Measurements from ENCODE around the gene ZC3H4.
"Not testable (repeated sequence)": the region's sequence is repeated elsewhere in the genome, so short reads cannot be mapped to it uniquely, and the experiment has no call there.

ZC3H4 gene

DNA sequence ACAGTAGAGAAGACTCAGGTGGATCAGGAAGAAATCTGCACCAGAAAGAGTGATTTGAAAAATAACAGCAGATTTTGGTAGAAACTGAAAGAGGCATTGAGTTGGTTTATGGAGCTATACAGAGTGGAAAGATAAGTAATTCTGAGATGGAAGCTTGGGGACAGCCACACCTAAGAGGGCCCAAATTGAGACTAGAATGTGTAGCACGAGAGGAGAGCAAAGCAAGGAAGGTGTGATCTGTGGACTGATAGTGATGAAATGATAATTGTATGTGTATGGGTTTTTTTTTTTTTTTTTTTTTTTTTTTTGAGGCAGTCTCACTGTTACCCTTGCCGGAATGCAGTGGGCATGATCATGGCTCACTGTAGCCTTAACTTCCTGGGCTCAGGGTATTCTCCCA is 33.3 kb upstream of the ZC3H4 start:
- H3K4me1 ChIP-seq (ENCODE audit: control insufficient read depth, insufficient read depth, low read length), result peaks cover 4% of the 10 kb centered on the region

DNA sequence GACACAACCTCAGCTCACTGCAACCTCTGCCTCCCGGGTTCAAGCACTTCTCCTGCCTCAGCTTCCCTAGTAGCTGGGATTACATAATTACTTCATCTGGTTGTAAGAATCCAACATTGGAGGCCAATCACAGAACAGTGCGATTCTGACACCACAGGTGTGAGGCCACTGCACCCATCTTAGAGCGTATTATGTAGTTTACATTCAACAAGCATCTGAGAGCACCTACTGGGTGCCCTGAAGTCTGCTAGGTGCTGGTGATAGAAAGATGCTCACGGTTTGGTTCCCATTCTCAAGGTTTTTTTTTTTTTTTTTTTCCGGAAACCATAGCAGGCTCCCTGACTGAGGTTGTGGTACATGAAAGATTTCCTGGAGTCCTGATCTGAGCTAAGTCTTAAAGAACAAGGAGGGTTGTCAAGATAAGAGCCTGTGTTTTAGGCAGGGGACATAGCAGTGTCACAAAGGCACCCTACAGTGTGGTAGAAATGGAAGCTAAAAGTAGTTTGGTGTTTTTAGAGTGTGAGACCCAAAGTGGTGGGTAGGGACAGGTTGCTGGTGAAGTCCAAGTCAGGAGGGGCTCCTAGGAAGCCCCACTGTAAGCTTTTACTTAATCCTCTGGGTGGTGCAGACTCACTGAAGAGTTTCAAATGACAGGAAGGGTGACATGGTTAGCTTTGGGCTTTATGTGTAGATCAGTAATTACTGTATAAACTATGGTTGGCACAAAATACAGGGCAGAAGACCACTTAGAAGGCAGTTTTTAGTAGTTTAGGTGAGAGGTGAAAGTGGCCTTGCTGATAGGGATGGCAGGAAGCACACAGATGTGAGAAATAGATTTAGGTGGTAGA is 32.3 kb upstream of the ZC3H4 start:
- no peaks in the 10 kb centered on the region for H3K4me1 ChIP-seq (ENCODE audit: control insufficient read depth, insufficient read depth, low read length)
- H3K4me3 ChIP-seq (ENCODE audit: low read length), result no peak overlapping the region
- no peaks in the 10 kb centered on the region for H3K27me3 ChIP-seq (ENCODE audit: control insufficient read depth, insufficient read depth, low read length)
- no peaks in the 10 kb centered on the region for H3K9me3 ChIP-seq (ENCODE audit: control insufficient read depth, low read length)
- H3K9ac ChIP-seq (ENCODE audit: low read length), result no peak overlapping the region
- peaks cover 19% of the 10 kb centered on the region for H3K36me3 ChIP-seq (ENCODE audit: control insufficient read depth, insufficient read depth, low read length)

More for the DNA sequence above, 33.3 kb upstream of the ZC3H4 start:
- H3K36me3 ChIP-seq (ENCODE audit: control insufficient read depth, insufficient read depth, low read length), result peaks cover 19% of the 10 kb centered on the region
- H3K9me3 ChIP-seq (ENCODE audit: control insufficient read depth, low read length), result no peaks in the 10 kb centered on the region
- no peaks in the 10 kb centered on the region for H3K27me3 ChIP-seq (ENCODE audit: control insufficient read depth, insufficient read depth, low read length)
- H3K4me3 ChIP-seq (ENCODE audit: low read length), result no peak overlapping the region
- no peak overlapping the region for H3K9ac ChIP-seq (ENCODE audit: low read length)

DNA sequence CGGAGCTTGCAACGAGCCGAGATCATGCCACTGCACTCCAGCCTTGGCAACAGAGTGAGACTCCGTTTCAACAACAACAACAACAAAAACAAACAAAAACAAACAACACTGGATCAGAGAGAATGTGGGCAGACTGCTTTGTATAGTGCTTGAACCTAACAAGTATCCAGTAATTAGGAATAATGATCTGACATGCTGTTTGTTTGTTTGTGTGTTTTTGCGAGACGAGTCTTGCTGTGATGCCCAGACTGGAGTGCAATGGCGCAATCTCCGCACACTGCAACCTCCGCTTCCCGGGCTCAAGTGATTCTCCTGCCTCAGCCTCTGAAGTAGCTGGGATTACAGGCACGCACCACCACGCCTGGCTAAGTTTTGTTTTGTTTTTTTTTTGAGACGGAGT is 31.1 kb upstream of the ZC3H4 start:
- H3K4me1 ChIP-seq (ENCODE audit: control insufficient read depth, insufficient read depth, low read length), result no peaks in the 10 kb centered on the region
- no peak overlapping the region for H3K9ac ChIP-seq (ENCODE audit: low read length)
- peaks cover 15% of the 10 kb centered on the region for H3K36me3 ChIP-seq (ENCODE audit: control insufficient read depth, insufficient read depth, low read length)
- no peak overlapping the region for H3K4me3 ChIP-seq (ENCODE audit: low read length)
- no peaks in the 10 kb centered on the region for H3K27me3 ChIP-seq (ENCODE audit: control insufficient read depth, insufficient read depth, low read length)
- H3K9me3 ChIP-seq (ENCODE audit: control insufficient read depth, low read length), result no peaks in the 10 kb centered on the region

DNA sequence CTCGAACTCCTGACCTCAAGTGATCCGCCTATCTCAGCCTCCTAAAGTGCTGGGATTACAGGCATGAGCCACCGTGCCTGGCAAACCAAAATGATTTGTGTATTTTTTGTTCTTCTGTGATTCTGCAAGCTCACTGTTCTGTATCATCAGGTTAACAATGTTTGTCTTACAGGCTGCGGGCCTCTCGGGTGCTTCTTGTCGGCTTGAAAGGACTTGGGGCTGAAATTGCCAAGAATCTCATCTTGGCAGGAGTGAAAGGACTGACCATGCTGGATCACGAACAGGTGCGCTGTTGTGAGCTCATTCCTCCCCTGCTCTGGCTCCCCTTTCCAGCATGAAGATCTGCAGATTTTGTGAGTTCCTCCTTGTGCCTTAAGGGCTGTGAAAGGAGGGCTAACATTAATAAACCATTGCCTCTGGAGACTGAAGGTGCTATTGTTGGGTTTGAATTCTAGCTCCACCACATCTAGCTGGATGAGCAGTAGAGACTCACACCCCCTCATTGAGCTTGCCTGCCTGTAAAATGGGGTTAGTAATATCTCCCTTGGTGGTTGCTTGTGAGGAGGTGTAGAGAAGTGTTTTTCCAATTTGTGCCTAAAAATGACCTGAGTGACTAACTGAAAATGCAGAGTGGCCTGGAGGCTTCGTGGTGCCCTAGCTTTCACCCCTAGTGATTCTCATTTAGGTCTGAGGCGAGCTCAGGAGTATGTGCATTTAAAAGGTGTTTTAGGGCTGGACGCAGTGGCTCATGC is 29.9 kb upstream of the ZC3H4 start:
- Histone ChIP-seq H3K27me3 (ENCODE audit: control insufficient read depth, insufficient read depth, low read length) (no peaks in the 10 kb centered on the region), H3K9ac (ENCODE audit: low read length) (no peak overlapping the region), H3K4me3 (ENCODE audit: low read length) (no peak overlapping the region), H3K9me3 (ENCODE audit: control insufficient read depth, low read length) (no peaks in the 10 kb centered on the region), H3K36me3 (ENCODE audit: control insufficient read depth, insufficient read depth, low read length) (peaks cover 15% of the 10 kb centered on the region), H3K4me1 (ENCODE audit: control insufficient read depth, insufficient read depth, low read length) (no peaks in the 10 kb centered on the region)

DNA sequence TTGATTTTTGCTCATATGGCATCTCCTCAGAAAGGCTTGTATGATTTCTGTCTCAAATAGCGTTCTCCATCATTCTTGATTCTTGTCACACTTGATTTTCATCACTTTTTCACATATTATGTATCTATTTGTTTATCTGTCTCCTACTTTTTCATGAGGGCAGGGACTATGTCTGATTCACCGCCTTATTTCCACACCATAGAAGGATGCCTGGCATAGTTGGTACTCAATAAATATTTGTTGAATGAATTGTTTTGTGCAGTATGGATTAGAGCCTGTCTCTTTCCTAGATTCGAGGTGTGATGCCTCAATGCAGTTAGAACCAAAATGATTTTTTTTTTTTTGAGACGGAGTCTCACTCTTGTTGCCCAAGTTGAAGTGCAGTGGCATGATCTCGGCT is 29.2 kb upstream of the ZC3H4 start:
- H3K4me3 ChIP-seq (ENCODE audit: low read length), result no peak overlapping the region

DNA sequence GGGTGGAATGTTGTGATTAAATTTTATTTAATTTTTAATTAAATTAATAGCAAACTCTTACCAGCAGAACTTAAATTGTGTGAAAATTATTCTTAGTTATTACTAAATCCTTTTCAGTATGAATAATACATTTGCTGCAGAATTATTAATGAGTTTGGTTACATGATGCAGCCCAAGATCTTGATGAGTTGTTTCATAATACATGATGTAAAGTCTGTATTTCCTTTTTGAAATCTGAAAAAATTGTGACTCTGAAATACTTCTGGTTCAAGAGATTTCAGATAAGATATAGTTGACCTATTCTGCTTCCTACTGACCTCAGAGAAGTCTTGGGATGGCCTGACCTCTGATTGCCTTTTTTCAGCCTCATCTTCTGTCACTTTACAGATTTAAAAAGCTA is 28.1 kb upstream of the ZC3H4 start:
- Histone ChIP-seq H3K27me3 (ENCODE audit: control insufficient read depth, insufficient read depth, low read length) (no peaks in the 10 kb centered on the region), H3K36me3 (ENCODE audit: control insufficient read depth, insufficient read depth, low read length) (peaks cover 14% of the 10 kb centered on the region), H3K4me1 (ENCODE audit: control insufficient read depth, insufficient read depth, low read length) (no peaks in the 10 kb centered on the region), H3K4me3 (ENCODE audit: low read length) (no peak overlapping the region), H3K9ac (ENCODE audit: low read length) (no peak overlapping the region), H3K9me3 (ENCODE audit: control insufficient read depth, low read length) (no peaks in the 10 kb centered on the region)

More for the DNA sequence above, 29.2 kb upstream of the ZC3H4 start:
- H3K9me3 ChIP-seq (ENCODE audit: control insufficient read depth, low read length), result no peaks in the 10 kb centered on the region
- peaks cover 15% of the 10 kb centered on the region for H3K36me3 ChIP-seq (ENCODE audit: control insufficient read depth, insufficient read depth, low read length)
- no peaks in the 10 kb centered on the region for H3K27me3 ChIP-seq (ENCODE audit: control insufficient read depth, insufficient read depth, low read length)
- H3K9ac ChIP-seq (ENCODE audit: low read length), result no peak overlapping the region
- H3K4me1 ChIP-seq (ENCODE audit: control insufficient read depth, insufficient read depth, low read length), result no peaks in the 10 kb centered on the region

DNA sequence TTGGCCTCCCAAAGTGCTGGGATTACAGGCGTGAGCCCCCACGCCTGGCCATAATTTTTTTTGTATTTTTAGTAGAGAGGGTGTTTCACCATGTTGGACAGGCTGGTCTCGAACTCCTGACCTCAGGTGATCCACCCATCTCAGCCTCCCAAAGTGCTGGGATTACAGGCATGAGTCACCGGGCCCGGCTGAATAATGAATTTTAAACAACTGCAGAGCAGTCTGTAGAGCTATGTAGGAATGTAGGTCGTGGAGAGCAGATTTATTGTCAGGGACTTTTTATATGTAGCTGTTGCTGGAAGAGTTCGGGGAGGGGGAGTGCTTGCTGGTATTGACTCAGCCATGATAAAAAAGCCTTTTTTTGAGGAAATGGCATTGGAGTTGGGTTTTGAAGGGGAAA is 27.7 kb upstream of the ZC3H4 start:
- H3K27me3 ChIP-seq (ENCODE audit: control insufficient read depth, insufficient read depth, low read length); H3K4me1 ChIP-seq (ENCODE audit: control insufficient read depth, insufficient read depth, low read length); H3K4me3 ChIP-seq (ENCODE audit: low read length); H3K36me3 ChIP-seq (ENCODE audit: control insufficient read depth, insufficient read depth, low read length); H3K9me3 ChIP-seq (ENCODE audit: control insufficient read depth, low read length); H3K9ac ChIP-seq (ENCODE audit: low read length): not testable (repeated sequence)

DNA sequence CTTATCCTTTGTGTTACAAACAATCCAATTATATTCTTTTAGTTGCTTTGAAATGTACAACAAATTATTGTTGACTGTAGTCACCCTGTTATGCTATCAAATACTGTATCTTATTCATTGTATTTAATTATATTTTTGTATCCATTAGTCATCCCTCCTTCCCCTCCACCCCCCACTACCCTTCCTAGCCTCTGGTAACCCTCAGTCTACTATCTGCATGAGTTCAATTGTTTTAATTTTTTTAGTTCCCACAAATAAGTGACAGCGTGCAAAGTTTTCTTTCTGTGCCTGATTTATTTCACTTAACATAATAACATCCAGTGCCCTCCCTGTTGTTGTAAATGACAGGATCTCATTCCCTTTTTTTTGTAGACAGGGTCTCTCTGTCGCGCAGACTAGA is 21.6 kb upstream of the ZC3H4 start:
- Histone ChIP-seq H3K27me3 (ENCODE audit: control insufficient read depth, insufficient read depth, low read length) (no peaks in the 10 kb centered on the region), H3K9me3 (ENCODE audit: control insufficient read depth, low read length) (no peaks in the 10 kb centered on the region), H3K4me1 (ENCODE audit: control insufficient read depth, insufficient read depth, low read length) (peaks cover 8% of the 10 kb centered on the region), H3K36me3 (ENCODE audit: control insufficient read depth, insufficient read depth, low read length) (no peaks in the 10 kb centered on the region), H3K4me3 (ENCODE audit: low read length) (no peak overlapping the region), H3K9ac (ENCODE audit: low read length) (no peak overlapping the region)

DNA sequence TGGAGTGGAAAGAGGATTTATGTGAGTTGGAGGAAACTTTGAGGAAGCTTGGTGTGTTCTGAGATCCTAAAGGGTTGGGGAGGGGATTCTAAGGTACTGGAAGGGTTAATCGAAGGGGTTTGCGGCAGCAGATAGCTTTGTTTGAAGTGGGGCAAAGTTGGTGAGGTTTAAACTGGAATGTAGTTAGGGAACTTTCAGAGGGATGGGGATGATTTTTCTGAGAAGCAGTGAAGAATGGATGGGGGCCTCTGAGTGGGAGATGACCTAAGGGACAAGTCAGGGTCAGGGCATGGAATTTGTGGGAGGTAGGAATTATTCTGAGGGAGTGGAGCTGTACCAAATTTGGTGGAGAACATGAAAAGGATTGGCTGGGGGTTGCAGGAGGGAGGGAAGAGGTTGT is 21.0 kb upstream of the ZC3H4 start:
- Histone ChIP-seq H3K27me3 (ENCODE audit: control insufficient read depth, insufficient read depth, low read length) (no peaks in the 10 kb centered on the region), H3K9ac (ENCODE audit: low read length) (peak overlapping the region; percentile 38), H3K4me1 (ENCODE audit: control insufficient read depth, insufficient read depth, low read length) (peaks cover 8% of the 10 kb centered on the region), H3K9me3 (ENCODE audit: control insufficient read depth, low read length) (no peaks in the 10 kb centered on the region), H3K4me3 (ENCODE audit: low read length) (no peak overlapping the region), H3K36me3 (ENCODE audit: control insufficient read depth, insufficient read depth, low read length) (no peaks in the 10 kb centered on the region)

DNA sequence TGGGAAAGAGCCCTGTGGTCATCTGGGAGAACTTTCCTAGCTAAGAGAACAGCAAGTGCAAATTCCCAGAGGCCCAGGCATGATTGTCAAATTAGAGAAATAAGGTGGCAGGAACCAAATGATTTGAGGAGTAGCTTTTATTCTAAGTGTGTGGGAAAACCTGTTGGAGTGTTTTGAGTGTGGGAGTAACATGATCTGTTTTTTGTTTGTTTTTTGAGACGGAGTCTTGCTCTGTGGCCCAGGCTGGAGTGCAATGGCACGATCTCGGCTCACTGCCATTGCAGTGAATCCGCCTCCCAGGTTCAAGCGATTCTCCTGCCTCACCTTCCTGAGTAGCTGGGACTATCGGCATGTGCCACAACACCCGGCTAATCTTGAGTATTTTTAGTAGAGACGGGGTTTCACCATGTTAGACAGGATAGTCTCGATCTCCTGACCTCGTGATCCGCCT is 19.5 kb upstream of the ZC3H4 start:
- Histone ChIP-seq H3K4me1 (ENCODE audit: control insufficient read depth, insufficient read depth, low read length) (peaks cover 8% of the 10 kb centered on the region), H3K9ac (ENCODE audit: low read length) (no peak overlapping the region), H3K36me3 (ENCODE audit: control insufficient read depth, insufficient read depth, low read length) (no peaks in the 10 kb centered on the region), H3K27me3 (ENCODE audit: control insufficient read depth, insufficient read depth, low read length) (no peaks in the 10 kb centered on the region), H3K4me3 (ENCODE audit: low read length) (no peak overlapping the region), H3K9me3 (ENCODE audit: control insufficient read depth, low read length) (no peaks in the 10 kb centered on the region)

DNA sequence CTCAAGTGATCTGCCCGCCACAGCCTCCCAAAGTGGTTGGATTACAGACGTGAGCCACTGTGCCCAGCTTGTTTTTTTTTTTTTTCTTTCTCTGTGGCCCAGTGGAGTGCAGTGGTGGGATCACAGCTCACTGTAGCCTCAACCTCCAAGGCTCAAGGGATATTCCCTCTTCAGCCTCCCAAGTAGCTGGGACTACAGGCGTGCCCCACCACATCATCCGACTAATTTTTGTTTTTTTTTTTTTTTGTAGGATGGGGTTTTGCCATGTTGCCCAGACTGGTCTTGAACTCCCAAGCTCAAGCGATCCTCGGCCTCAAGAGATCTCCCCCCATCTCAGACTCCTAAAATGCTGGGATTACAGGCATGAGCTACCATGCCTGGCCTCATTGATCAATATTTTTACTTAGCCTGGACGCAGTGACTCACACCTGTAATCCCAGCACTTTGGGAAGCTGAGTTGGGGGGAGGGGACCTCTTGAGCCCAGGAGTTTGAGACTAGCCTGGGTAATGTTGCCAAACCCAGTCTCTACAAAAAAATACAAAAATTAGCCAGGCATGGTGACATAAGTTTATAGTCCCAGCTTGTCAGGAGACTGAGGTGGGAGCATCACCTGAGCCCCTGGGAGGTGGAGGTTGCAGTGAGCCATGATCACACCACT is 18.7 kb upstream of the ZC3H4 start:
- Histone ChIP-seq H3K27me3 (ENCODE audit: control insufficient read depth, insufficient read depth, low read length) (no peaks in the 10 kb centered on the region), H3K4me1 (ENCODE audit: control insufficient read depth, insufficient read depth, low read length) (peaks cover 8% of the 10 kb centered on the region), H3K36me3 (ENCODE audit: control insufficient read depth, insufficient read depth, low read length) (no peaks in the 10 kb centered on the region), H3K9me3 (ENCODE audit: control insufficient read depth, low read length) (no peaks in the 10 kb centered on the region), H3K4me3 (ENCODE audit: low read length) (no peak overlapping the region), H3K9ac (ENCODE audit: low read length) (no peak overlapping the region)
